ENCODE data around the gene TFR2. TPM values are rescaled to one million over a fixed set of nuclear protein-coding genes. Genes with fewer than 3 reads are reported as not detected.

Gene TFR2
- total and polyA plus RNA-seq, 2 experiments from 2014 or later, result 3.7 to 4.2 TPM

- no peak for TF ChIP-seq EZH2 (IDR thresholded peaks at IDR 0.05; ENCODE audit: low read depth, unreplicated experiment)
- TF ChIP-seq EZH2phosphoT487 (IDR thresholded peaks at IDR 0.05; ENCODE audit: unreplicated experiment), result no peak
- TF ChIP-seq NANOG (IDR thresholded peaks at IDR 0.05; ENCODE audit: borderline replicate concordance), result no peak
- TF ChIP-seq STAT1 (IDR thresholded peaks at IDR 0.05; ENCODE audit: unreplicated experiment), result no peak
- TF ChIP-seq, protein P1, sequence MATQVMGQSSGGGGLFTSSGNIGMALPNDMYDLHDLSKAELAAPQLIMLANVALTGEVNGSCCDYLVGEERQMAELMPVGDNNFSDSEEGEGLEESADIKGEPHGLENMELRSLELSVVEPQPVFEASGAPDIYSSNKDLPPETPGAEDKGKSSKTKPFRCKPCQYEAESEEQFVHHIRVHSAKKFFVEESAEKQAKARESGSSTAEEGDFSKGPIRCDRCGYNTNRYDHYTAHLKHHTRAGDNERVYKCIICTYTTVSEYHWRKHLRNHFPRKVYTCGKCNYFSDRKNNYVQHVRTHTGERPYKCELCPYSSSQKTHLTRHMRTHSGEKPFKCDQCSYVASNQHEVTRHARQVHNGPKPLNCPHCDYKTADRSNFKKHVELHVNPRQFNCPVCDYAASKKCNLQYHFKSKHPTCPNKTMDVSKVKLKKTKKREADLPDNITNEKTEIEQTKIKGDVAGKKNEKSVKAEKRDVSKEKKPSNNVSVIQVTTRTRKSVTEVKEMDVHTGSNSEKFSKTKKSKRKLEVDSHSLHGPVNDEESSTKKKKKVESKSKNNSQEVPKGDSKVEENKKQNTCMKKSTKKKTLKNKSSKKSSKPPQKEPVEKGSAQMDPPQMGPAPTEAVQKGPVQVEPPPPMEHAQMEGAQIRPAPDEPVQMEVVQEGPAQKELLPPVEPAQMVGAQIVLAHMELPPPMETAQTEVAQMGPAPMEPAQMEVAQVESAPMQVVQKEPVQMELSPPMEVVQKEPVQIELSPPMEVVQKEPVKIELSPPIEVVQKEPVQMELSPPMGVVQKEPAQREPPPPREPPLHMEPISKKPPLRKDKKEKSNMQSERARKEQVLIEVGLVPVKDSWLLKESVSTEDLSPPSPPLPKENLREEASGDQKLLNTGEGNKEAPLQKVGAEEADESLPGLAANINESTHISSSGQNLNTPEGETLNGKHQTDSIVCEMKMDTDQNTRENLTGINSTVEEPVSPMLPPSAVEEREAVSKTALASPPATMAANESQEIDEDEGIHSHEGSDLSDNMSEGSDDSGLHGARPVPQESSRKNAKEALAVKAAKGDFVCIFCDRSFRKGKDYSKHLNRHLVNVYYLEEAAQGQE (IDR thresholded peaks at IDR 0.05; ENCODE audit: unreplicated experiment), result no peak
- TF ChIP-seq ZNF114 (CRISPR knock-in tag; IDR thresholded peaks at IDR 0.05), result no peak
These were observed 66.1 kb downstream of the TFR2 start (continued) for GRCh38 chr7:100575206-100575631.

- peaks cover 18% of the 10 kb centered on the region for H3K4me1 Mint-ChIP-seq
- H3K4me2 ChIP-seq, result no peak overlapping the region
- no peak overlapping the region; the same call in 1 of the 2 replicates for H3K27ac Mint-ChIP-seq
- peaks cover 8% of the 10 kb centered on the region; the same call in 1 of the 2 replicates for H3K27me3 ChIP-seq (ENCODE audit: insufficient read depth)
- no peak overlapping the region for H3K27ac ChIP-seq (ENCODE audit: low read depth)
- DNase-seq (ENCODE audit: low spot score) (no peak), ATAC-seq (no peak)
- peaks cover 12% of the 10 kb centered on the region for H3K36me3 Mint-ChIP-seq (ENCODE audit: low read depth)
- H4K20me1 ChIP-seq (replicated peaks; ENCODE audit: insufficient read depth), result no peaks in the 10 kb centered on the region
- H3K79me2 ChIP-seq (replicated peaks; ENCODE audit: insufficient read depth), result no peaks in the 10 kb centered on the region
- H3K4me3 ChIP-seq, result no peak overlapping the region
- H3K36me3 ChIP-seq (ENCODE audit: insufficient read depth), result peaks cover 5% of the 10 kb centered on the region; the same call in 1 of the 2 replicates
- peaks cover 27% of the 10 kb centered on the region for H3K27me3 Mint-ChIP-seq (ENCODE audit: insufficient read depth, low read depth, poor library complexity)
- H3K9me3 Mint-ChIP-seq, result no peaks in the 10 kb centered on the region
- no peak overlapping the region; the same call in 2 of the 3 replicates for H3K4me3 Mint-ChIP-seq
- H3K4me1 ChIP-seq (ENCODE audit: insufficient read depth), result peaks cover 23% of the 10 kb centered on the region
- H2AFZ ChIP-seq, result no peak overlapping the region
- peaks cover 8% of the 10 kb centered on the region; the same call in 1 of the 2 replicates for H3F3A ChIP-seq (replicated peaks; ENCODE audit: low read depth)
- H3K9me2 ChIP-seq (ENCODE audit: insufficient read depth), result no peaks in the 10 kb centered on the region
- TF ChIP-seq ZNF462 (CRISPR knock-in tag; IDR thresholded peaks at IDR 0.05) (no peak), EZH2 (IDR thresholded peaks at IDR 0.05; ENCODE audit: low read depth, unreplicated experiment) (no peak), ZNF114 (CRISPR knock-in tag; IDR thresholded peaks at IDR 0.05) (no peak), POLR2AphosphoS5 (IDR thresholded peaks at IDR 0.05; ENCODE audit: low read depth) (no peak), STAT1 (IDR thresholded peaks at IDR 0.05; ENCODE audit: unreplicated experiment) (no peak), CTCF (conservative IDR thresholded peaks at IDR 0.05; ENCODE audit: low read depth in 2 of 2) (no peak)
- TF ChIP-seq, protein P2, sequence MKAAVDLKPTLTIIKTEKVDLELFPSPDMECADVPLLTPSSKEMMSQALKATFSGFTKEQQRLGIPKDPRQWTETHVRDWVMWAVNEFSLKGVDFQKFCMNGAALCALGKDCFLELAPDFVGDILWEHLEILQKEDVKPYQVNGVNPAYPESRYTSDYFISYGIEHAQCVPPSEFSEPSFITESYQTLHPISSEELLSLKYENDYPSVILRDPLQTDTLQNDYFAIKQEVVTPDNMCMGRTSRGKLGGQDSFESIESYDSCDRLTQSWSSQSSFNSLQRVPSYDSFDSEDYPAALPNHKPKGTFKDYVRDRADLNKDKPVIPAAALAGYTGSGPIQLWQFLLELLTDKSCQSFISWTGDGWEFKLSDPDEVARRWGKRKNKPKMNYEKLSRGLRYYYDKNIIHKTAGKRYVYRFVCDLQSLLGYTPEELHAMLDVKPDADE (IDR thresholded peaks at IDR 0.05), result no peak
These were observed 66.8 kb downstream of the TFR2 start for GRCh38 chr7:100574362-100575205.

All from GM23338 (cell line).